Measurements from ENCODE around the gene EFNA2. TPM values are rescaled to one million over a fixed set of nuclear protein-coding genes. Genes with fewer than 3 reads are reported as not detected.
A peak's percentile ranks its signal among the peaks of the same experiment; 100 is the strongest.

Gene EFNA2
- total and polyA plus RNA-seq, 5 donors from 2014 or later: not detected

DNA sequence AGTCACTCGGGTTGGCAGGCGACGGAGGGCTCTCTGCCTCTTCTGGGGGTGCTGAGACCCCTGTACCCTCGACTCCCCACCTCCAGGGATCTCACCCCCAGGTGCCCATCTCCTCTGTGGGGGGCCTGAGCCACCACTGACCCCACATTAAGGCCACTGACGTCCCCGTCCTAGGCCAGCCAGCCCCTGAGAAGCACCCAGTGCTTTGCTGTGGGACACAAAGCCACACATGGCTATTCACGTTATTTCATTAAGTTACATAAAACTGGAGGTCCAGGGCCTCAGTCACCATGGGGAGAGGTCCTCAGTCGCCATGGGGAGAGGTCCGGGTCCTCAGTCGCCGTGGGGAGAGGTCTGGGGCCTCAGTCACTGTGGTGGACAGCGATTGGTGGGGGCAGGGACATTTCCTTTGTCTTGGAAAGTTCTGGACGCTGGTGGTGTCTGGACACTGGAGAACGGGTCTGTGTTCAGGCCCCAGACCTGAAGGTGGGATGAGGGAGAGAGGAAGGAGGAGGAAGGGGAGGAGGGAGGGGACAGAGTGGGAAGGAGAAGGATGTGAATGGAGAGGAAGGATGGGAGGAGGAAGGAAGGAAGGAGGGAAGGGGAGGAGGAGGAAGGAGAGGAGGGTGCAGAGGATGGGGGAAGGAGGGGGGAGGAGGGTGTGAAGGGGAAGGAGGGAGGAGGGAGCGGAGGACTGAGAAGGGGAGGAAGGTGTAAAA is 3.9 kb upstream of the EFNA2 start:
- Mint-ChIP-seq H3K4me3 (no peak overlapping the region), H3K36me3 (peaks cover 7% of the 10 kb centered on the region), H3K9me3 (peaks cover 0 to 2% (median 0%) of the 10 kb centered on the region in 7 donors), H3K4me1 (peaks cover 0 to 22% (median 10%) of the 10 kb centered on the region in 4 donors), H3K27ac (no peak overlapping the region), H3K27me3 (peaks cover 25% of the 10 kb centered on the region)
- Histone ChIP-seq H3K27ac (ENCODE audit: insufficient read depth, low read length, poor library complexity, severe bottlenecking) (no peak overlapping the region), H3K27me3 (ENCODE audit: control insufficient read depth, insufficient read depth, low read length) (peaks cover 3% of the 10 kb centered on the region), H3K9me3 (ENCODE audit: control insufficient read depth in 2 of 2, low read length in 2 of 2) (no peaks in the 10 kb centered on the region), H3K4me3 (ENCODE audit: low read depth, low read length) (no peak overlapping the region), H3K36me3 (ENCODE audit: control insufficient read depth, insufficient read depth, low read length) (peaks cover 5% of the 10 kb centered on the region), H3K4me1 (ENCODE audit: control insufficient read depth, insufficient read depth, low read length, poor library complexity, severe bottlenecking) (peaks cover 11% of the 10 kb centered on the region)
- ATAC-seq (ENCODE audit: low read depth in 2 of 2) (no peak), DNase-seq (no peak)

DNA sequence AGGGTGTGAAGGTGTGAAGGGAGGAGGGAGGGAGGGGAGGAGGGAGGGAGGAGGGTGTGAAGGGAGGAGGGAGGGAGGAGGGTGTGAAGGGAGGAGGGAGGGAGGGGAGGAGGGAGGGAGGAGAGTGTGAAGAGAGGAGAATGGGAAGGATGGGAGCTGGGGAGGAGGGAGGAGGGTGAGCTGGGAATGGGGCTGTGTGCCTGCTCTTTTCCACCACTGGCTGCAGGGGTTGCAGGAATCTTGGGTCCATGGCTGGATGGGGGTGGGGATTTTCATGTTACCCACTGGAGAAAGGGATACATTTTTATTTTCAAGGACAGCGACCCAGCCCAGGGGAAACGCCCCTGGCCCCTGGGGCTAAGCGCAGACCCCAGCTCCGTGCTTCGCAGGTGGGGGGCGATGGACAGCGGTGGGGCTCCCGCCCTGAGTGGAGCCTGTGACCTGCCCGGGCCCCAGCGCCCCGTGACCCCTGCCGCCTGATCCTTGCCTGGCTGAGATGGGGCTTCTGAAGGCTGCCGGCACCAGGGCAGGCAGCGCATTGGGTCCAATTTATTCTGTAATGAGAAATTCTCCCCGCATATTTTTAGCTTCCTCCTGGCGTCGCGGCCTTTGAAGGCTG is 3.0 kb upstream of the EFNA2 start:
- no peak overlapping the region for H3K27ac ChIP-seq (ENCODE audit: insufficient read depth, low read length, poor library complexity, severe bottlenecking)
- Mint-ChIP-seq H3K36me3 (peaks cover 7% of the 10 kb centered on the region), H3K4me3 (peak overlapping the region in 1 of 4 donors; percentile 47), H3K27ac (peak overlapping the region in 1 of 3 donors; percentile 56), H3K4me1 (peaks cover 0 to 19% (median 8%) of the 10 kb centered on the region in 4 donors), H3K9me3 (peaks cover 0 to 2% (median 0%) of the 10 kb centered on the region in 7 donors), H3K27me3 (peaks cover 25% of the 10 kb centered on the region)
- peaks cover 3% of the 10 kb centered on the region for H3K27me3 ChIP-seq (ENCODE audit: control insufficient read depth, insufficient read depth, low read length)
- no peak overlapping the region for H3K4me3 ChIP-seq (ENCODE audit: low read depth, low read length)
- H3K36me3 ChIP-seq (ENCODE audit: control insufficient read depth, insufficient read depth, low read length): peaks cover 5% of the 10 kb centered on the region
- ATAC-seq (ENCODE audit: low read depth in 2 of 2) (no peak), DNase-seq (no peak)
- H3K9me3 ChIP-seq (ENCODE audit: control insufficient read depth in 2 of 2, low read length in 2 of 2): no peaks in the 10 kb centered on the region
- peaks cover 8% of the 10 kb centered on the region for H3K4me1 ChIP-seq (ENCODE audit: control insufficient read depth, insufficient read depth, low read length, poor library complexity, severe bottlenecking)

DNA sequence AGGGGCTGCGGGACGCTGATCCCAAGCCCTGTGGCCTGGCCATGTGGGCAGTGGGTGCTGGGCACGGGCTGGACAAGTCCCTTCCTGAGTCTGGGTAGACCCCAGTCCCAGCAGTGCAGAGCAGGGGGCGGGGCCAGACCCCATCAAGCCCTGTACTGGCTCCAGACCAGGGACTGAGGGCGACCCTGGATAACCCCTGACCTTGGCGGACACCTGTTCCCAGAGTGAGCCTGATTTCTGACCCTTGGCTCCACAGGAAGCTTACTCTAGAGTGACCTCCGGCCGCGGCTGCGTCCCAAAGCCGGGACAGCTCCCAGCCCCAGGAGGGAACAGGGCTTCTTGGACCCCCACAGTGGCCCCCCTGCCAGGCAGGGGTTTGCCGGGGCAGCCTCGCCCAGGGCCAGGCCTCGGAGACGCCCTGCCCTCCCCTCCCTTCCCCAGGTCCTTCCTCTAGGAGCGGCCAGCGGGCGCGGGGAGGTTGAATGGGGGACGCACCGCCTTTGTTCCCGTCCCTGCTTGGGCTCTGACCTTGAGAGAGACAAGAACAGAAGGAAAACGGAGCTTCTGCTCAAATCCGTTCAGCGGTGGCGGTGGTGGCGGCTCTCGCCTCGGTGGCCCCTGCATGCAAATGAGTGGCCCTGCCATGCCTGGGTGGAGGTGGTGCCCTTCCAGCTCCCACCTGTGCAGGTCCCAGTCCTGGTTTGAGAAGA is 2.3 kb upstream of the EFNA2 start:
- no peak overlapping the region for H3K4me3 ChIP-seq (ENCODE audit: low read depth, low read length)
- no peak overlapping the region for H3K27ac ChIP-seq (ENCODE audit: insufficient read depth, low read length, poor library complexity, severe bottlenecking)
- ATAC-seq (ENCODE audit: low read depth in 2 of 2) (no peak), DNase-seq (no peak)
- peaks cover 5% of the 10 kb centered on the region for H3K36me3 ChIP-seq (ENCODE audit: control insufficient read depth, insufficient read depth, low read length)
- H3K9me3 ChIP-seq (ENCODE audit: control insufficient read depth in 2 of 2, low read length in 2 of 2): no peaks in the 10 kb centered on the region
- peaks cover 8% of the 10 kb centered on the region for H3K4me1 ChIP-seq (ENCODE audit: control insufficient read depth, insufficient read depth, low read length, poor library complexity, severe bottlenecking)
- H3K27me3 ChIP-seq (ENCODE audit: control insufficient read depth, insufficient read depth, low read length): peaks cover 3% of the 10 kb centered on the region
- H3K4me1 Mint-ChIP-seq: peaks cover 0 to 15% (median 8%) of the 10 kb centered on the region in 4 donors
- peak overlapping the region in 1 of 3 donors; percentile 56 for H3K27ac Mint-ChIP-seq
- H3K27me3 Mint-ChIP-seq: peaks cover 25% of the 10 kb centered on the region
- peaks cover 7% of the 10 kb centered on the region for H3K36me3 Mint-ChIP-seq
- peaks cover 0 to 2% (median 0%) of the 10 kb centered on the region in 7 donors for H3K9me3 Mint-ChIP-seq
- peak overlapping the region in 1 of 4 donors; percentile 47 for H3K4me3 Mint-ChIP-seq

DNA sequence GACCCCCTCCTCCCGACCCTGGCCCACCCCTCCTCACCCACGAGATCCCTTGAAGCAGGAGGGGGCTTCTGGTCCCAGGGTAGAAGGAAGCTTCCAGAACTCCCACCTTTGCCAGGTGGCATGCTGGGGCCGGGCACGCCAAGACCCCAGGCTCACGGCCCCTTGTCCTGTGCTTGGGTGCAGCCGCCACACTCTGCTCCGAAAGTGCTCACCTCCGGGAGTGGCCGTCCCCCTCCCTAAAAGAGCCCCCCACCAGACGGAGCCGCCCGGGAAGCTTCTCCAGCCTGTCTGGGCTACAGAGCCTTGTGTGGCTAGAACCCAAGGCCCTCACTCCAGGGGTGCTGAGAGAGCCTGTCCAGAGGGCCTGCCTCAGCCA is 1.8 kb upstream of the EFNA2 start:
- H3K27me3 ChIP-seq (ENCODE audit: control insufficient read depth, insufficient read depth, low read length): peaks cover 3% of the 10 kb centered on the region
- no peak for DNase-seq
- peaks cover 3% of the 10 kb centered on the region for H3K36me3 ChIP-seq (ENCODE audit: control insufficient read depth, insufficient read depth, low read length)
- H3K4me3 ChIP-seq (ENCODE audit: low read depth, low read length): no peak overlapping the region
- peaks cover 25% of the 10 kb centered on the region for H3K27me3 Mint-ChIP-seq
- peaks cover 7% of the 10 kb centered on the region for H3K36me3 Mint-ChIP-seq
- peaks cover 0 to 15% (median 8%) of the 10 kb centered on the region in 4 donors for H3K4me1 Mint-ChIP-seq
- H3K27ac ChIP-seq (ENCODE audit: insufficient read depth, low read length, poor library complexity, severe bottlenecking): no peak overlapping the region
- ATAC-seq (ENCODE audit: low read depth in 2 of 2): no peak
- H3K9me3 Mint-ChIP-seq: peaks cover 0 to 2% (median 0%) of the 10 kb centered on the region in 7 donors
- H3K4me1 ChIP-seq (ENCODE audit: control insufficient read depth, insufficient read depth, low read length, poor library complexity, severe bottlenecking): peaks cover 8% of the 10 kb centered on the region
- no peaks in the 10 kb centered on the region for H3K9me3 ChIP-seq (ENCODE audit: control insufficient read depth in 2 of 2, low read length in 2 of 2)
- H3K27ac Mint-ChIP-seq: no peak overlapping the region
- peak overlapping the region in 1 of 4 donors; percentile 29 for H3K4me3 Mint-ChIP-seq

DNA sequence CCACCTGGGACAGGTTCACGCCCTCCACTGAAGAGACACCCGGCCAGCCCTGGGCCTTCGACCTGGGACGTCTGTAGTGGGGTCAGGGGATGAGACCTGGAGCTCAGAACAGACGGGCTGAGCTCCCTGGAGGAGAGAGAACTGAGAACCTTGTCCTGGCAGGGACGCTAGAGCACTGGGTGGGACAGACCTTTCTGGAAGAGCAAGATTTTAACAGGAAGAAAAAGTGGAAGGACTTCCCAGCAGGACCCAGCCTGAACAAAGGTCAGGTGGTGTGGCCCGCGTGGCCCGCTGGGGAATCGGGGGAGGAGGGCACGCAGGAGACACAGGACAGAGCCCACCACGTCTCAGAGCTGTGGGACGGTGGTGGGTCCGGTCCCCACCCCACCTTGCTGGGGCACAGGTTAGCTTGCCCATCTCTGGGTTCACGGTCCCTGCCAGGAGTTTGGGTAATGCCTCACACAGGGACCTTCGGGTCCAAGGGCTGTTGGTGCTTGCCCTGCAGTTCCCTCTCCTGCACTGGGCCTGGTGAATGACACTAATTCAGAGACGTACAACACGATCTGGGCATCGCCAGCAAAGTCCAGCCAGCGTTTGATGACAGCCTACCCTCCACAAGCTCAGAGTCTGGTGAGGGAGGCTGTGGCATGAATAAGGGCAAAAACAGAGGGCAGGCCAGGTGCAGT is 1.2 kb upstream of the EFNA2 start:
- no peak overlapping the region for H3K27ac ChIP-seq (ENCODE audit: insufficient read depth, low read length, poor library complexity, severe bottlenecking)
- no peaks in the 10 kb centered on the region for H3K9me3 ChIP-seq (ENCODE audit: control insufficient read depth in 2 of 2, low read length in 2 of 2)
- Mint-ChIP-seq H3K27ac (no peak overlapping the region), H3K9me3 (peaks cover 0 to 2% (median 0%) of the 10 kb centered on the region in 7 donors), H3K4me3 (peak overlapping the region; percentile 29 to 89 (median 48)), H3K27me3 (peaks cover 25% of the 10 kb centered on the region), H3K4me1 (peaks cover 0 to 15% (median 7%) of the 10 kb centered on the region in 4 donors), H3K36me3 (peaks cover 7% of the 10 kb centered on the region)
- H3K4me3 ChIP-seq (ENCODE audit: low read depth, low read length): no peak overlapping the region
- H3K4me1 ChIP-seq (ENCODE audit: control insufficient read depth, insufficient read depth, low read length, poor library complexity, severe bottlenecking): peaks cover 7% of the 10 kb centered on the region
- H3K27me3 ChIP-seq (ENCODE audit: control insufficient read depth, insufficient read depth, low read length): peaks cover 3% of the 10 kb centered on the region
- ATAC-seq (ENCODE audit: low read depth in 2 of 2) (no peak), DNase-seq (no peak)
- no peaks in the 10 kb centered on the region for H3K36me3 ChIP-seq (ENCODE audit: control insufficient read depth, insufficient read depth, low read length)

DNA sequence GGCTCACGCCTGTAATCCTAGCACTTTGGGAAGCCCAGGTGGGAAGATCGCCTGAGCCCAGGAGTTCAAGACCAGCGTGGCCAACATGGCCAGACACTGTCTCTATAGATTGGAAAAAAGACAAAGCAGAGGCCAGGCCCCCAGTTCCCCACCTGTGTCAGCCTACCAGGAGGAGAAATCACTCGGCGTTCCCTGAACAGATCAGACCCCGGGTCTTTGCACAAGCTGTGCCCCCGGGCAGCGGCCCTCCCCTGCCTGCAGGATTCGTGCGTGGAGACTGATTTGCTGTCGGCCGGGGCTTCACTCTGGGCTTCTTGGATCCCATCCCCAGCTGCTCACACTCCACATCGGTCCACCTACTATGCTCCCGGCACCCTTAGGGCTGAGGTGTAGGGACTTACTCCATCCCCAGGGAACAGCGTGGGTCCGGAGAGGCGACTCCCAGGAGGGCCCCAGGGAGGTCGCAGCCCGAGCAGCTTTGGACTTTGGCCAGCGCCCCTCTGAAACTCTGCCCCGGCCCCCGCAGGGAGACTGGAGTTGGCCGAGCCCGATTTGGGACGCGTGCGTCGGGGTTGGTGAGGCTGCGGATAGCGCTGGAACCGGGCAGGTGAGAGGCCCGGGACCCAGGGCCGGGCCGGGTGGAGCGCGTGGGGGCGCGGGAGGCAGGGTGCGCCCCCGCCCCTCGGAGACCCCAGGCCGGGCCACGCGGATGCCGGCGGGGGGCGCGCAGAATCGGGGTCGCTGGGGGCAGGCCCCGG is 515 bp upstream of the EFNA2 start:
- Histone ChIP-seq H3K36me3 (ENCODE audit: control insufficient read depth, insufficient read depth, low read length) (no peaks in the 10 kb centered on the region), H3K9me3 (ENCODE audit: control insufficient read depth in 2 of 2, low read length in 2 of 2) (no peaks in the 10 kb centered on the region), H3K27ac (ENCODE audit: insufficient read depth, low read length, poor library complexity, severe bottlenecking) (no peak overlapping the region), H3K27me3 (ENCODE audit: control insufficient read depth, insufficient read depth, low read length) (peaks cover 3% of the 10 kb centered on the region), H3K4me3 (ENCODE audit: low read depth, low read length) (no peak overlapping the region), H3K4me1 (ENCODE audit: control insufficient read depth, insufficient read depth, low read length, poor library complexity, severe bottlenecking) (peaks cover 5% of the 10 kb centered on the region)
- ATAC-seq (ENCODE audit: low read depth in 2 of 2) (no peak), DNase-seq (no peak)
- Mint-ChIP-seq H3K36me3 (peaks cover 3% of the 10 kb centered on the region), H3K4me1 (peaks cover 0 to 8% (median 2%) of the 10 kb centered on the region in 4 donors), H3K27ac (no peak overlapping the region), H3K9me3 (peaks cover 0 to 2% (median 0%) of the 10 kb centered on the region in 7 donors), H3K4me3 (peak overlapping the region; percentile 38 to 89 (median 48)), H3K27me3 (peaks cover 20% of the 10 kb centered on the region)
